Amygdala (tissue), 56 donors: ENCODE measurements around the gene SRSF12.
A peak's percentile ranks its signal among the peaks of the same experiment; 100 is the strongest.

Experiments
- DNase-seq, 56 donors: peaks; one replicate each; lab custom pipeline; 2025; lab: John Stamatoyannopoulos, UW

Gene SRSF12

DNA sequence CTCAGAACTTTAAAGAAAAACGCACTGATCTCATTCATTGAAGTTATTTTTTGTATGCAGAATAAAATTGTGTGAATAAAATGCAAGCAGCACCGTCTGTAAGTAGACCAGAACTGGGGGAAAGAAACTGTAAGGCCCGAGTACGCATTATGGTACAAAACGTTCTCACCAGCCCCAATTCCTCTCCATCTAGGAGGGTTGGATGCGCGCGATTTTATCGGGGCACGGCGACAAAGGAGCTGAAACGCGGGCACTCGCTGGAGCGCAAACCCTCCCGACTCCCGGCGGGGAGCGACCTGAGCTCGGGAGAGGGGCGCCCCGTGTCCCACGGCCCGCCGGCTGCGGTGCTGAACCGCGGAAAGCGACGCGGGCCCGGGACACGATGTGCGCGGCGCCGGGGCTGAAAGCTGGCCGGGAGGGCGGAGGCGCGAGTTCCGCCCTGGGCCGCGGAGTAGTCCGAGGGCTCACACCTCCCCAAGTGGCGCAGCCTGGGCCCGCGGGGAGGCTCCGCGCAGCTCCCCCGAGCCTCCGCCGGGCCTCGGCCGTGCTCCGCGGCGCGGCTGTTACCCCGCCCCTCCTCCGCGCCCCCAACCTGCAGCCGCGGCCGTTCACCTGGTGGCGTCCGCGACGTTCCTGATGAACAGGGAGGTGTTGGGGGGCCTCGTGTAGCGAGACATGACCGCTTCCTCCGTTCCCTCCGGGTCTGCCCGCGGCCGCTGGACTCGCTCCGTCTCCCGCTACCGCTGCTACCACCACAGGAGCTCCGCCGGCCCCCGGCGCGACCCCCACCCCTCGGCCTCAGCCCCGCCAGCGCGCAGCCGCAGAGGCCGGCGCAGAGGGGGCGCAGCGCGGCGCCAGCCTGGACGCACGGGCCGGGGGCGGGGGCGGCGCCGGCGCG is at the start of gene SRSF12:
Gene SRSF12, minus strand, starts transcription at position 861 of the 898 bp plus-strand sequence. Its CDS starts 184 bp downstream, at position 677.
- peak in 19 of 56 donors; percentile 8 to 60 (median 23) for DNase-seq

DNA sequence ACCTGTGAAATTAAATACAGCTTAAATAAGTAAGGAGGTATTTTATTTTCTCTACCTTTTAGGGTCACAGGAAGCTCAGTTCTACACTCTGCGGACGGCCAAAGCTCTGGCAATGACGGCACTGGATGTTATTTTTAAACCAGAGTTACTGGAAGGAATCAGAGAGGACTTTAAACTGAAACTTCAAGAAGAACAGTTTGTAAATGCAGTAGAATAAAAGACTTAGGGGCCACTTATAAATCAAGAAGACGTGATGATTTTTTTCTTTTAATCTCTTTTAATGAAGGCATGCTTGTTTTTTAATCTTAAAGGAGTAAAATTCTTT is 44.1 kb upstream of the SRSF12 start:
- DNase-seq: no peak

DNA sequence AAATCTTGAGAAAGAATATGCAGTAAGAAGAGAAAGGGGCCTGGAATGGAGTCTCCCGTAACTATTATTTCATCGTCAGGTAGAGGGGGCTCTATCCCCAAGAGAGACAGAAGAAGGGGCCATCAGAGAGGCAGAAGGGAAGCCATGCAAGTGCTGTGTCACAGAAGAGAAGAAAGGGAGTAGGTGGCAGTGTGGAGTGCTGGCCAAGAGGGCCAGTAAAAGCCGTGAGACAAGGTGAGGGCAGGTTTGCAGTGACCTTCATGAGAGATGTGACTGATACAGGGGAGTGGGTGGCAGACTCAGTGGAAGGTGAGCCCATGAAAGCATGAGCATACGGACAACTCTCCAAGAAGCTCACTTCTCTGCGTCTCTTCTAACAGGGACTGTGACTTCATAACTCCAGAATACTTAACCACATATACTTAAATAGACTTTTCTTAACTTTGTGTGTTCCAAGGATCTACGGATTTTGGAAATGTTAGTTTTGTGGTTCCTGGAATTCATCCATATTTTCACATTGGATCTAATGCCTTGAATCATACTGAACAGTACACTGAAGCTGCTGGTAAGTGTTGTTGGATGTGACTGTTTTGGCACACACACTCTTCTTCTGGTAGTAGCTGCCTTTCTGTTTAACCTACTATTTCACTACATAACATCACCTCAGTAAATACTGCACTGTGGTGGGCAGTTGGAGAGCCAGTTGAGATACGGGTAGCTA is 43.6 kb upstream of the SRSF12 start:
- DNase-seq: no peak

DNA sequence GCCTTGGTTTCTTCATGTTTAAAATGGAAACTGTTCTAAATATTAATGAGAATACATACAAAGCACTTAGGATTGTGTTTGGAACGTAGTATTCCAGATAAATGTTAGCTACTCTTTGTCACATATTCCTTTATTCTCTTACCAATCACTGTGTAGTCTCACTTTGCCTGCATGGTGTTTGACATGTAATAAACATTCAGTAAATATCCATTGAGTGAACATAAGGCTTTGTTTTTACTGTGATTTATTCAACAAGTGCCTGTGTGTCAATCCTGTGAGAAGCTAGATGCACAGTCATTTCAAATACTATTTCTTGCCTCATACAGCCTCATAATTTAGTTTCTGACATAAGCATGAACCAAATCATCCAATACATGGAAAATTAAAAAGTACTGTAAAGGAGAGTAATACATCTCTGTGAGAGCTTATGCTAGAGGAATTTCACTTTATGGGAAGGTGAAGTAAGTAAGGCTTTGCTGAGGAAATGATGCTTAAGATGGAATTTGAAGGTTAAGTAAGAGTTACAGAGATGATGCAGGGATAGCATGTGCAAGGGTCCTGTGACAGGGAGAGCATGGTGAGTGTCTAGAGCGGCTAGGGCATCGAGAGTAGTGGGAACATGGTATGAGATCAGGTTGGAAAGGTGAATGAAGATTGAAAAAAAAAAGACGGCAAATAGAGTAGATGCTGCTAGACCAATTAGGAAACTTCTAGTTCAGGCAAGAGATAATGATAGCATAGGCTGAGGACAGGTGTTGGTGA is 42.6 kb upstream of the SRSF12 start:
- DNase-seq: no peak

DNA sequence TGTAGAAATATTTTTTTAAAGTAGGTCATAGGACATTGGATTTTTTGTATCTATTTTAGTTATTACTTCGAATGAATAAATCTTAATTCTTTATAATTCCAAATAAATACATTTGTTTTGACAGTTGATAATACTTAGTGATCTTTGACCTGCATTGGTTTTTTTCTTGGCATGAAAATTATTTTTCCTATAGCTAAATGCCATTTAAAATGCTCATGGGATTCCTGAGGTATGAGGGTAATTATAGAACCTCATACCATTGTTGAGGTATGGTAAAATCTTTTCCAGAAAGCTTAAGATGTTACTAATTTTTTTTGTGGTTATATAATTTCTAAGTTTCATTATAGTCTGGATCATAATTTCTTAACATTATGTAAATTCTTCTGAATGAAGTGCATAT is 36.3 kb upstream of the SRSF12 start:
- no peak for DNase-seq

DNA sequence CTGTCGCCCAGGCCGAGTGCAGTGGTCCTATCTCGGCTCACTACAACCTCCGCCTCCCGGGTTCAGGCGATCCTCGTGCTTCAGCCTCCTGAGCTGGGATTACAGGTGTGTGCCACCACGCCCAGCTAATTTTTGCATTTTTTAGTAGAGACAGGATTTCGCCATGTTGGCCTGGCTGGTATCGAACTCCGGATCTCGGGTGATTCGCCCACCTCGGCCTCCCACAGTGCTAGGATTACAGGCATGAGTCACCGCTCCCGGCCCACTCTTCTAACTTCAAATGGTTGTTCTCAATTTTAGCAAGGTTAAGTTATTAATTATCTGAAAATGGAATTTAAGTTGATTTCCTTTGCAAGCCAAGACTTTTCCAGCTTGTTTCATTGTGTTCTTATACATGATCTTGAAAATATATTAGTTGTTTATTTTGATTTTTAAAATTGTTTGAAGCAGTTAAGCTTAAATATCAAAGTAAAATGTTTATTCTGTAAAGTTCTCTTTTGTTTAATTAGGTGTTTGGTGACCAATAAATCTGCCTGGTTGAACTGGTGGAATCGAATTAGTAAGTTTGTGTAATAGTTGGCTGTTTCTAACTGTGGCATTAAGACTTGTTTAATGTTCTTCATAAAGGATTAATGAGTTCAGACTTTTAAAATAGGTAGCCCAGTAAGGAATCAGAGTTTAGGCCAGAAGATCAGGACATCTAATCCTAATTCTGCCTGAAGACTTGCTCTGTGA is 30.3 kb upstream of the SRSF12 start:
- DNase-seq: peak in 3 of 56 donors; percentile 1 to 8 (median 6)

DNA sequence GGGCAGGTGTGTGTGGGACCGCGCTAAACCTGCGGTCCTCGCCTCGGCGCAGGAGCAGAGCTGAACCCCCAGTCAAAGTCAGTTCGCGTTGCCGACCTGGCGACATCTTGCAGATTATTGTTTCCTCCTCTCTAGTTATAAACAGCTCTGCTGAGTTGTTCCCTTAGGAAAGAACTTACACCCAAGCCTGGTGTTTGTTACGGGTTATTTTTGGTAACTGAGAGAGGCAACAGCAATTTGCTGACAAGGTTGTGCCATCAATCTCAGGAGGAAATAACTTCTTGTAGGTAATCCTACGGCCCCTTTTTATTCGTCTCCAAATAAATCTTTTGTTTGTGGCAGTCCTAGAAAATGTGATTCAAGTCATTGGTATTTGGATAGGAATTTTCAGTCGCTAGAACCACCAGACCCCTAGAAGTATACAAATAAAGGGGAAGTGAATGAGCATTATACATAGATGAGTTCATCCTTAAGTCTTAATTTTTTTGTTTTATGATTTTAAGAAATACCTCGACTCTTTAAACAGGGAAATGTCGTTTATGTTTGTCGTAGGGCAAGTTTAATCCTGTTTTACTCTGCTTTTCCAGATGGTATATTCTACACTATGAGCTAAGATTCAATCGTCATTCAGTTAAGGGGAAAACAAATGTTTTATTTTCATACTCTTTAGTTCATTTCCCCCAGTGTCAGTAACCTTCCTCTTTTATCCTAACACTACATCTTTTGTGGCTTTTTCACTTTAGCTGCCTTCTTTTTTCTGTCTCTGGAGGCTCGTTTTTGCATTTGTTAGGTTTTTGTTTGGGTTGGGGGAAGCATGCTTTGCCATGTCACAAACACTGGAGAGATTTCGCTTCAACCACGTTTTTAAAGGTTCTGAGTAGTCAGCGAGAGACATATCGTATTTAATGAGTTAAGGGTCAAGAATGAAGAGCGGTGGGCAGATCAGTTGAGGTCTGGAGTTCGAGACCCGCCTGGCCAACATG is 29.1 kb upstream of the SRSF12 start:
- DNase-seq: peak in 2 of 56 donors; percentile 5 to 10

DNA sequence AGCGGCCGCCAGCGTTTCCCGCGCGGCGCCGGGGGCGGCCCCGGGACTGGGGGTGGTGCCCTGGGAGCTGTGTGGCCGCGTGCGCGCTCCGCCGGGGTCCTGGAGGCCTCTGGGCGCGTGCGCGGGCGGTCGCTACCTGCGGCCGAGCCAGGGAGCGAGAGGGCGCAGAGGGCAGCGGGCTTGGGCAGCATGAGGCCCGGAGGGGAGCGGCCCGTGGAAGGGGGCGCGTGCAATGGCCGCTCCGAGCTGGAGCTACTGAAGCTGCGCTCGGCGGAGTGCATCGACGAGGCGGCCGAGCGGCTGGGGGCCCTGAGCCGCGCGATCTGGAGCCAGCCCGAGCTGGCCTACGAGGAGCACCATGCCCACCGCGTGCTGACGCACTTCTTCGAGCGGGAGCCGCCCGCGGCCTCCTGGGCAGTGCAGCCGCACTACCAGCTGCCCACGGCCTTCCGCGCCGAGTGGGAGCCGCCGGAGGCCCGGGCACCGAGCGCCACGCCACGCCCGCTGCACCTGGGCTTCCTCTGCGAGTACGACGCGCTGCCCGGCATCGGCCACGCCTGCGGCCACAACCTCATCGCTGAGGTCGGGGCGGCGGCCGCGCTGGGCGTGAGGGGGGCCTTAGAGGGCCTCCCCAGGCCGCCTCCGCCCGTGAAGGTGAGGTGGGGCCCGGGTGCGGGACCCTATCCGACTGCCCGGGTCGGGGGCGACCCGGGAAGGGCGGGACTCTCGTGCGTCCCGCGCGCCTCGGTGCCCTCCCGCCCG is 28.3 kb upstream of the SRSF12 start, which contains the start of gene PM20D2:
Gene PM20D2, plus strand, starts transcription at position 100 of the 762 bp plus-strand sequence. Its CDS starts 90 bp downstream, at position 190.
- DNase-seq: peak in 42 of 56 donors; percentile 6 to 71 (median 38)

DNA sequence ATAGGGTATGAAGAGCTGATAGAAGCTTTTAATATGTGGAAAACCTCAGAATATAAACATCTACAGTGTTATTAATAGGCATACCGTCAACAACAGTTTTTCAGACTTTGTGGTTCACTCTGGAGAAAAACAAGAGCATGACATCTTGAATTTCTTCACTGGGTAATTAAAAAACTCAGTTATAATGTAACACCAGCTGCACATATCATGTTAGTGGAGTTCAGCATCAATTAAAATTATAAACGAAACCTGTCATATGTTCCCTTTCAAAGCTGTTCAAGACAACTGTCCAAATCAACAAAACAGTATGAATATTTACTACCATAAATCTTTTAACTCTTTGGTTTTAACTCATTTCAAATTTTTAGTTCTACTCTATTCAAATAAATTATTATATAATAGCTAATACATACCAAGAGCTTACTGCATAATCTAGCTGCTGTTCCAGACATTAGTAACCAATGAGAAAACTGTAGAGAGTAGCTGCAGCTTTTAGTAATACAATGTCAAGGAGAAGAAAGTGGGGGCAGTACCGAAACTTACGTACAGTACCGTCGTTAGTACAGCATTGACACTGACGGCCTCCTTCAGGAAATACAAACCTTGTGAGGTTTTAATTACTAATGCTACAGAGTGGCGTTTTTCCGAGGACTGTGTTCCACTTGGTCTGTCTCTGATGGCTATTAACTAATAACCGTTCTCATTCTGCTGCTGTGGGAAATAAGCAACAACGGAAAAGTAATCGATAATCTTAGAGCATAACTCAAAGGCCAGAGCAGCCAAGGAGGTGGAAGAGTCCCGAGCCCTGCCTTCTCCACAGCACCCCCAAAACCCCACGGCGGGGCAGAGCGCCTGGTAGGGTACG is 27.5 kb upstream of the SRSF12 start:
- DNase-seq: peak in 5 of 56 donors; percentile 7 to 52 (median 37)

DNA sequence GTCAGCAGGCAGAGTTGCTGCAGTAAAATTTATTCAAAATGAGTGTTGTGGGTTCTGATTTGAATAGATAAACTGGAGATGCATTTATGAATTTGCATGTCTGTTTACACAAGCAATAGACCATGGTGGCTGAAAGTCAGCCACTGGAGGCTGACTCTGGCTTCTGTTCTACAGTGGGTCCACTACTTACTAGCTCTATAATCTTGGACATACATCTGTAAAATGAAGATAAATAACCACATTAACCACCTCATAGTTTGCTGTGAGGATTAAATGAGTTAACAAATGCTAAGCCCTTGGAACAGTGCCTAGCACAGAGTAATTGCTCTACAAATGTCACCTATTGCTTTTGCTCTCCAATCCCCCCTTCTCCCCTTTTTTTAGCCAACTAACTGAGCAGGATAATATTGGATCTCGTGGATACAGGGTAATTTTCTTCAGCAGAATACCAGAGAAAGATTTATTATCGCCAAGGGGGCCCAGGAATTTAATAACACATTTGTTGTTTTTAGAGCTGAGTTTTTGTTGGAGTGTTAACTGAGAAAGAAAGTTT is 26.6 kb upstream of the SRSF12 start:
- no peak for DNase-seq

DNA sequence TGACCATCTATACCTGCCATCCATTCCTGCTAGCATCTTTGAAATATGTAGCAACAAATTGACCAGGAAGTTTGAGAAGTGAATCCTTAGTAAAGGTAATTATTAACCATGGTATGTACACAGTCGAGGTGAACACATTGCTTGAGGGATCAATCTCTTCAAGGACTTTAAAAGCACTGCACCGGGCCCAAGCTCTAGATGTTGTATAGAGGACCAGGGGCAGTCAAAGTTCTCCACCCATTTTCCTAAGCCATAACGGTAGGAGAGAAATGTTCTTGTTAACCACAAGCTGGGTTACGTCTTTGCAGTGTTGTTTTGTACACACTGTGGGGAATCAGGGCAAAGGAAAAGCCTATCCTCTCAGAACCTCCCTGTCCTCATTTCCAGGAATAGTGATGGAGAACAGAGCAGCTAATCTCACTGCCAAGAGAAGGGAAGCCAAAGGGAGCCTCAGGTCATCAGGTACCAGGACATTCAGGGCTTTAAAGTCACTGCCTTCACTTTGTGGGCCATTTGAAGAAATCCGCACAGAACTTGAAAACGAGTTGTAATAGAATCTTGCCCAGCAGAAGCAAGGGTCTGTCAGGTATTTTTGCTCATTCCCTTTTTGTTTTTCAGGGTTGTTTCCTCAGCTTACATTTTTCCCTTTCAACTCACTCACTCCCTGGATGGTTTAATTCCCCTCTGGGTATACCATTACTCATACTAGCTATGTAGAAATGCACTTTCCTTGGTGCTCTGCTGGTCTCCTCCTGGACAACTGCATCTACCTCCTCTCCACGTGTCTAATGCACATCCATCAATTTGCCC is 22.7 kb upstream of the SRSF12 start:
- DNase-seq: no peak

DNA sequence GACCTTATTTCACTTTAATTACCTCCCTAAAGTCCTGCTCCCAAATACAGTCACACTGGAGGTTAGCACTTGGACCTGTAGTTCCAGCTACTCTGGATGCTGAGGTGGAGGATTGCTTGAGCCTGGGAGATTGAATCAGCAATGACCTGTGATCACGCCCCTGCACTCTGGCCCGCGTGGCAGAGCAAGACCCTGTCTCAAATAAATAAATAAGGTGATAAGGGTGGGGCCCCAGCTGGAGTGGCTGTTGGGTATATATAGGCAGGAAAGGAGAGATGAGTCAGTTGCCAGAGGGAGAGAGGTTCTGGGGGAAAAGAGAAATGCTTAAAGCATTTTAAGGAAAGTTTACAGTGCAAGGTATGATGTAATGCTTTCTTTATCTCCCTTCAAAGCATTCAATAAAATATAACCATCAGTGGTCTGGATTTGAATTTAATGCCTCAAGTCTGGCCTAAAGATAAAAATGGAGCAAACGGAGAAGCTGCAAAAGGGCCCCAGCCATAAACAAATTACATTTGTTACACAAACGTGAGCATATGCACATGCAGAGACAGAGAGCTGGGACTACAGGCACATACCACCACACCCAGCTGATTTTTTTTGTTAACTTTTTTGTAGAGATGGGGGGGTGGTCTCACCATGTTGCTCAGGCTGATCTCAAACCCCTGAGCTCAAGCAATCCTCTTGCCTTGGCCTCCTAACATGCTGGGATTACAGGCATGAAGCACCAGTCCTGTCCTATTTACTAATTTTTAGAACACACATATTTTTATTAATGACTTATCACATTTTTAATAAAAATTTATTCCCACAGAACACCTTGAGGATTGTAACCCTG is 21.9 kb upstream of the SRSF12 start:
- no peak for DNase-seq

DNA sequence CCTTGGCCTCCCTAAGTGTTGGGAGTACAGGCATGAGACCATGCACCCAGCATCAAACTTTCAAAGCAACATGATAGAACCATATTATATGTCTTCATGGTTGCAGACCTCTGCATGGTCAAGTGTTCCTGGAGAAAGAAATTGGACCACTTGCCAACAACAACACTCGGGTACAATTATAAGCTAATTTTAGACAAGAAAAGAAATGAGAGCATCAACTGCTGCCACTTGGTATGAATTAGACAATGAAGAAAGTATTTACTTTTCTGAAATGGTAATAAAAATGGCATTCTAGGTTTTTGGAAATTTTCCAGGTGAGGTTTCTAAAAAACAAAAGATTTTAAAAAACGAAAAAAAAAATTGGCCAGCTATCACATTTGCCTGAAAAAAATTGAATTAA is 20.3 kb upstream of the SRSF12 start:
- DNase-seq: no peak

DNA sequence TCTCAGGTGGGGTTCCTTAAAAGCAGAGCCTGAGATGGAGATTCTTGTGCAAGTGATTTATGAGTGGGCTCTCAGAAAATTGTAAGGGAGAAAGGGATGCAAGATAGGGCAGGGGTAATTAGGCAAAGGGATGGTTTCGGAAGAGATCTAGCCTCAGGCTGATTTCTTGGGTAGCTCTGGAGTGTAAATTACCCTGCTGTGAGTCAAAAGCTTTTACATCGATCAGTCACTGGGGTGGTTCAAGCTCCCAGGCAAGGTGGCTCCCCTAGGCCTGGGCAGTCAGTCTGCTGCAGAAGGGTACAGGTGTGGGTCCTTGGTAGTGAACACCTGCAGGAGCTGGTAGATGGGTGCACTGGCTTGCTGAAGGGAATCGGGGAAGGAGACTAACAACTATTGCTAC is 16.9 kb upstream of the SRSF12 start:
- no peak for DNase-seq

DNA sequence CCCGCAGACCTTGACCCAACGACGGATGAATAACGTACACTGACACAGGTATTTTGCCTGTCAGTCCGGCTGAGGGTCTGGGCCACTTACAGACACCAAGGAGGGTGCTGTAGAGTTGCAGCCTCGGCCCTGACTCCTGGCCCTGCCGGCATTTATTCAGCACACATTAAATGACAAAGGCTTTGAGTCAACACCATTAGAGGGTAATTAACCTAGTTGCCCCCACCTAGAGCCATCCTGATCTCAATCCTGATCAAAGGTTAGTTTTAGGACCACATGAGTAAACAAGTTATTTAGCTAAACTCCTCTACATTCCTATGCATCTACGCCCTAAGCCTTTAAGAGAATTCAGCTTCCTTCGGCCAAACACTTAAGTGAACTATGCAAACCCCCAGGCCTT is 16.1 kb upstream of the SRSF12 start:
- DNase-seq: no peak
